GM15510 (cell line): Measurements from ENCODE around the gene METTL1.

ENCODE experiments used
- POLR2A ChIP-seq: IDR thresholded peaks from 3 replicates; pipeline ENCODE4 v1.6.1; 2011; ENCODE audit warnings: borderline replicate concordance; ENCODE audit not compliant: insufficient read length; ENCODE audit errors: extremely low read depth

METTL1 gene

DNA sequence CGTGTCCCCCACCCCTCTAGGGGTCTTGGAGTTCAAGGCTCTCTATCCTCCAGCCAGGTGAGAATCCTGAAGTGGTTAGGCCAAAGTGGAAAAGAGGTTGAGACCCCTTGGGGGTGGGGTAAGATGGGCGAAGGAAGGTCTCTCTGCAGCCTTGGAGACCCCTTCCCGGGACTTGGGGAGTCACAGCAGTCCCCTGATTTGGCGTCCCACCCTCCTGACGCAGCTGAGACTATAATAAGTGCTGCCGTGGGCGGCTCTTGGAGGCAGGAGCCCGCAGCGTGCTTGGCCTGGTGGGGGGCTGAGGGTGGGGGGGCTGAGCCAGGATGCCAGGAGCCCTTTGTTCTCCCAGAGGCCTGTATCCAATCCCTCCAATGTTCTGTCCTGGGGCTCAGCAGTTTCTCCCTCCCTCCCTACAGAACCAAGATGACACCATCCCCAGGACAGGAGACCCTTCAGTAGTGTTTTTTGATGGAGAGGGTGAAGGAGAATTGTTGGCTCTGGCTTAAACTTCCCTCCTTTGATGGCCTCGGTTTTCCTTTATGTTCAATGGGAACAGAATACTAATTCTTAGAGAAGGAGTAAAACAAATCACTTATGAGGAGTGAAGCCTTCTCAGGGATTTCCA lies 31.9 kb downstream of the METTL1 start:
- TF ChIP-seq POLR2A: no peak

DNA sequence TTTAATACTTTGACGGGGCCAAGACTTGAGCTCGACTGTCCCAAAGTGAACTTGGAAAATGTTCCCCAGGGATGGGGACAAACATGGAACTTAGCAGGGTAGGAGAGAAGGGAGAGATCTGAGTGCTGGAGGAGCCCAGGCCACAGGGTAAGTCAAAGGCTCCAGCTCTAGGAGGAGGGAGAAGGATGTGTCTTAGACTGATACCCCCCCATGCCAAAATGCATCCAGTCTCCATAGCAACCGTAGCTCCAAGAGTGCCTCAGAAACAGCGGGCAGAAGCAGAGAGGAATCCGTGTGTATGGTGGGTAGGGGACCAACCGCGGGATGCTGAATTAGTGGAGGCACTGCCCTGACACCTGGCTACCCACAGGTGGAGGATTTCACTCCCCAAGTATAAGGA lies 32.5 kb downstream of the METTL1 start:
- TF ChIP-seq POLR2A: no peak

DNA sequence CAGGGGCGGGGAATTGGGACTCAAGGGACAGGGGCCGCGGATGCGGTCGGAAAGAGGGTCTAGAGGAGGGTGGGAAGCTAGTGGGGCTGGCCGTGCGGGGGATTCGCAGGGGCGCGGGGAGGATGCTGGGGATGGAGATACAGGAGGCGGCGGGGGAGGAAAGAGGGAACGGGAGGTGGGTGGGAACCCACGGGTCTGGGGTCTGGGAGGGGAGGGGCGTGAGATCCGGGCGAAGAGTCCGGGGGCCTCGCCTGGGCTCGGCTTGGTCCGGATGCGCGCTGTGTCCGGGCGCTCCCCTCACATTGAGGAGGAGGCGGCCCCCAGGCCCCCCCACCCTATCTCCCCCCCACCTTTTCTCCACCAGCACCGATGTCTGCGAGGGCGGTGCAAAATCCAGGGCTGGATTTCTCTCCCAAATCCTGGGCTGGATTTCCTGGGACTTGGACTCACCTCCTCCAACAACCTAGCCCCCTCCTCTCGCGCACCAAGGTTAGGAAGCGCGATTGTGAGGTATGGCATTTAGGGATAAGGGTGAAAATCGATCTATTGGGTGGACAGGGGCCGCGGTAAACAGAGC lies 33.2 kb downstream of the METTL1 start, which contains the start of gene AGAP2:
Gene AGAP2 (minus strand): TSS at position 82 of the 577 bp plus-strand sequence. CDS start 496 bp downstream, outside the sequence.
- no peak for TF ChIP-seq POLR2A

DNA sequence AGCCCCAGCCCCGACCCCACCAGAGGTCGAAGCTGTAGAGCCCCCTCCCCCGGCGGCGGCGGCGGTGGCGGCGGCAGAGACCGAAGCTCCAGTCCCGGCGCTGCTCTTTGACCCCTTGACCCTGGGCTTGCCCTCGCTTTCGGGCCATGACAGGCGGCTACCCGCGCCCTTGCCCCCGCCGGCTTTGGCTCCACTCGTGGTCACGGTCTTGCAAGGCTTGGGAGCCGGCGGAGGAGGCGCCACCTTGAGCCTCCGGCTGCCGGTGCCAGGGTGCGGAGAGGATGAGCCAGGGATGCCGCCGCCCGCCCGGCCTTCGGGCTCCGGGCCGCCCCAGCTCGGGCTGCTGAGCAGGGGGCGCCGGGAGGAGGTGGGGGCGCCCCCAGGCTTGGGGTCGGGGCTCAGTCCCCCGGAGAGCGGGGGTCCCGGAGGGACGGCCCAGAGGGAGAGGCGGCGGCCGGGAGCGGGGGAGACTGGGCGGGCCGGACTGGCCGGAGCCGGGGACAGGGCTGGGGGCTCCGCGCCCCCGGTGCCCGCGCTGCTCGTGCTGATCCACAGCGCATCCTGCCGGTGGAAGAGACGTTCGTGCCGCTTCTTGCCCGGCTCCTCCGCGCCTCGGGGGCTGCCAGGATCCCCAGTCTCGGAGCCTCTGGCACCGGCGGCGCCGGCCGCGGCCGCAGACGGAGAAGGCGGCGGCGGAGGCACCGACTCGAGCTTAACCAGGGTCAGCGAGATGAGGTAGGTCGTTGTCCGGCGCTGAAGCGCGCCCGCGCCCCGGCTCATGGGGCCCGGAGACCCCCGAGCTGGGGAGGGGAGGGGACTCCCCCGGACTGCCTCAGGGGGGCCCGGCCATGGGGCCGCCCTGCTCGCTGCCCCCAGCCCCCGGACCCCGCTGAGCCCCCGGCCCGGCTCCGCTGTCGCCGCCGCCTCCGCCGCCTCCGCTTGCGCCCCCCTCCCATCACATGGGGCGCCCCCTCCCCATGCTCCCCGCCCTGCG lies 34.1 kb downstream of the METTL1 start:
- no peak for TF ChIP-seq POLR2A

DNA sequence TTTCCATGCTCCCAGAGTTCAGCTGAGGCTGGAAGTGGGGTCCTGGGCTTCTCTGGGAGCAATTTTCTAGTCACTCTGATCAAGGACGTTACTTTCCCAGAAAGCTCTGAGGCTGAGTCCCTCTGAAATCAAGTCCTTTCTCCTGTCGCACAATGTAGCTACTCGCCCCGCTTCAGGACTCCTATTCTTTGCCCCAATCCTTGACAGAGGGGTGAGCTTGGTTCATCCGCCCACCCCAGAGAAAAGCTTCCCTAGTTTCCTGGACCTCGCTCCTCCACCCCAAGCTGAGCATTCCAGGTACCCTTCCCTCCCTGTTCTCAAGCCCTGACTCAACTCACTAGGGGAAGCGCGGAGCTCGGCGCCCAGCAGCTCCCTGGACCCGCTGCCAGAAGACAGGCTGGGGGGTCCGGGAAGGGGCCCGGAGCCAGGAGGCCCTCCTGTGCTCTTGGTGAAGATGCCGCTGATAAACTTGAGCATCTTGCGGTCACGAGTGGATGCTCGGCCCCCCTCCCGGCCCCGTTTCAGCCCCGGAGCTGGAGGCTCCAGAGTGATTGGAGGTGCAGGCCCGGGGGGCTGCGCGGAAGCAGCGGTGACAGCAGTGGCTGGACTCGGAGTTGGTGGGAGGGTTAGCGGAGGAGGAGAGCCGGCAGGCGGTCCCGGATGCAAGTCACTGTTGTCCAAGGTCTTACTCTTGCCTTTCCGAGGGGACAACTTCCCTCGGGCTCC lies 35.0 kb downstream of the METTL1 start:
- no peak for TF ChIP-seq POLR2A

DNA sequence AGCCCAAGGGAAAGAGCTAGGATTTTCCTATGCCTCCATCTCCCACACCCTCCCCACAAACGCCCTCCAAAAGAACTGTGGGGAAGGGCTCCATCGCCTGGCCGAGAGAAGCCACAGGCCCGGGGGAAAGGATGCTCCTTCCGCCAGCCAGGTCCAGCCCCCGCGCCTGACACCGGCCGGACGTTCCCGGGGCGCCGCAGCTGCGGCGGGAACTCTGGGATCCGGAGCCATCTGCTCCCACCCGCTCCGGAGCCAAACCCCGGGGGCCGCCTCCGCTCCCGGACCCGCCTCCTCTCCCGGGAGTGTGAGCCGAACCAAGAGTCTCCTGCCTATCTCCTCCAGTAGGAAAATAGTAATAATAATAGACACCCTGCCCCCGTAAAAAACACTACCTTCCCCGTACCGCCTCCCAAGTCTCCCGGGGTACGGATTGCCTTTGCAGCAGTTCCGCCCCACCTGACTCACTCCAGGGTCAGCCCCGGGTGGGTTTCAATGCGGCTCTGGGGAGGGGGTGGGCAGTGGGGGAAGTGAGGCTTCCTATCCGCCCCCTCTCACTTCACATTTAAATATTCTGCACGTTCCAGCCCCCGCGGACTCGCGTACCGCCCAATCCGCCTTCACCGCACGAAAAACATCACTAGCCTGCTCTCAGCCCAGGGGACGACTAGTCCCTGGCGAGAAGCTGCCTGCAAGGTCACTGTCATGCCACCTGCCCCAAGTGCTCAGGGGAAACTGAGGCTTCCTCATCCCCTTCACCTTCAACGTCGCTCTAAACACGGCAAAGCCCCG lies 35.8 kb downstream of the METTL1 start:
- no peak for TF ChIP-seq POLR2A

DNA sequence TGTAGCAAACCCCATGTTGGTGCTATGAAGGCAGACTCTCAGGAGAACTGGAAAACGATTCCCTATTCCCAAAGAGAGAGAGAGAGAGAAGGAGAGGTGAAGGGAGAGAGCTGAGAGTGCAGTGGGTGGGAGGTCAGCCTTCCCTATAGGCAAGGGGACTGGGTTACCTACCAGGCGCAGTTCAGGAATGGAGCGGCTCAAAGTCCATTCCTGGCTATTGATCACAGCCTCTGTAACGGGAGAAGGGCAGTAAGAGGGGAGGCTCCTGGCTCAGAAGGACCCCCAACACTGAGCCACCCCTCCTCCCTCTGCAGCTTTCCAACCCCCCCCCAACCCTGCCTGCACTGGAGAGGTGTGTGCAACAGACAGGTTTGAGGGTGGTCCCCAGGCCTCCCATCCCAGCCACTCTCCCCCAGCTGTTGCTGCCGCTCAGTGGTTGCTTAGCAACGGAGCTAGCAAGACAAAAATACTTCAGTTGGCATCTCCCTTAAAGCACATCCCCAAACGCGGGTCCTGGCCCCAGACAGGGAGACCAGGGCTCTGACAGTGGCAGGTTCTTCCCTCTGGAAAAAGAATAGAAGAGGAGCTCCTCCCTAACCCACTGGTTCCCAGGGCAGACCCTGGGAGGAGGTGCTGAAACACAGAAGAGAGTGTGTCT lies 36.6 kb downstream of the METTL1 start:
- no peak for TF ChIP-seq POLR2A

DNA sequence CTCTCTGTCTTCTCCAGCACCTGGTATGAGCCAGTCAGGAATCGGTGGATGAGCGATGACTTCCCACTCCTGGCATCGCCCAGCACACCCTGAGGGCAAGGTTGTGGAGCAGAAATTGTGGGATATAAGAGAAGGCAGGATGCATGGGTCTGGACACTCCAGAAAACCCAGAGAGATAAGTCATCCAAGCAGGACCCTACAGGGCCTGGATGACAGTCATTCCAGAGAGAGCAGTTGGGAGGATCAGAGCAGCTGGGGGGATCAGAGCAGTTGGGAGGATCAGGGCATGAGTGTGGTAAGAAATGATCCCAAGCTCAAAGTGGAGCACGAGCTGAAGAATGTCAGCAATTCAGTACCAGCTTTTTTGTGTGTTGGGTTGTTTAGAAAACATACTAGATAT lies 37.3 kb downstream of the METTL1 start:
- no peak for TF ChIP-seq POLR2A

DNA sequence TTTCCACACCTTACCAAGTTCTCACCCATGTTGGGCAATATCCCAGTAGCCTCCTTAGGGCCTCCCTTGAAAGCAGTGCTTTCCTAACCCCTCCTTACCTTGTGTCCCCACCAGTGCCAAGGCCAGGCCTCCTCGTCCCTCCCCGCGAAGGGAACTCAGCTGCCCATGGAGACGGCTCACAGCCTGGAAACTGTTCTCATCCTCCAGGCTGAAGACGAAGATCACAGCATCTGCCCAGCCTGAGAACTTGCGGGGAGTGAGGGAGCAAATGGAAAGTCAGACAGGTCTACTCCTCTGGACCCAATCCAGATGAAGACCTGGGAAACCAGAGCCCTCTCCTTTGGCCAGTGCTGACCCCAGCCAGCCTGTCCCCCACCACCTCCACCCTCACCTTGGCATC lies 38.0 kb downstream of the METTL1 start:
- TF ChIP-seq POLR2A: no peak

DNA sequence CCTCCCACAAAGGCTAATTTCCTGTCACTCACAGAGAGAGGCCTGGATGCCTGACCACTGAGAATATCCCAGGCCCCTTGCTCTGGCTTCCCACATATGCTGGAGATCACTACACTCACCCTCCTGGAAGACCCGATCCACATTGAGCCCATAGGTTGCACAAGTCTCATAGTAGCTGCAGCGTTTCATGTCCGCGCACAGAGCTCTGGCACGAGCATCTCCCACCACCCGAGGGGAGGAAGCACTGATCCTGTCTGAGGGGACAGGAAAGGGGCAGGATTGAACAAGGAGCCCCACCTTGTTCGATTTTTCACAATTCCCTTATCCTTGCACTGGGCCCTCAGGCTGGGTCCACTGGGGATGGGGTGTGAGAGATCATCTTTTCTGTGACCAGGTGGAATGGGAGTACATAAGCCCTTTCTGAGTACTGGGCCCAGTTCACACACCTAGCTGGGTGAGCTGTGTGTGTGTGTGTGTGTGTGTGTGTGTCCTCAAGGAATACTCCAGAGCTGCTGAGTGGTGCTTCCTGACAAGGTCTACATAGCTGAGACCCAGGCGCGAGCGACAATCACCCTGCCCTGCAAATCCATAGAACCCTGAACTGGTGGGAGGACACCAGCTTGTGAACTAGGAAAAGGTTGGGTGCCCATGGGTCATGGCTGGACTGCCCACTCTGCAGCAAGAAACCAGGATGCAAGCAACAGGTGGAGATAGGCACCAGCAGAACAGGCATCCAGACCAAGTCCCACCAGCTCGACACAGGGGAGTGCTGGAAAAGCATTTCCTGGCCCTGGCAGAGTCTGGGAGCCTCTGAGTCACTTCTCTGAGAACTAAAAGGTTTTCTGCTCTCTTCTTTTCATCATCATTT lies 38.9 kb downstream of the METTL1 start:
- no peak for TF ChIP-seq POLR2A

DNA sequence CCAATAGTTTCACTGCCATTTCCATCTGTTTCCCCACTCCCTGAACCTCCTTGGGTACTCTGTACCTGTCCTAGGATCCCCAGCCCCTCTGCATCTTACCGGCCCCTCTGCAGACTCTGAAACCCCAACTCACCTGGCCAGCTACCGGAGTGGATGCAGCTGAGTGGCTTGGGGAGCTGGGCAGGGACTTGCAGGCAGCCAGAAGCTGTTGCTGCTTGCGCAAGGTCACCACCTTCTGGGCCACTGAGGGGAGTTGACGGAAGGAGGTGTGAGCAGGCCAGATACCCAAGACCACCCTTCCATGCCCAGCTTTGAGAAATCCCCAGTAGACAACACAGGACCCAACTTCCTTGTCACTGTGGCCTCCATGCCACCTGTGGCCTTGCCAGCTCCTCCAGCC lies 39.6 kb downstream of the METTL1 start:
- TF ChIP-seq POLR2A: no peak

DNA sequence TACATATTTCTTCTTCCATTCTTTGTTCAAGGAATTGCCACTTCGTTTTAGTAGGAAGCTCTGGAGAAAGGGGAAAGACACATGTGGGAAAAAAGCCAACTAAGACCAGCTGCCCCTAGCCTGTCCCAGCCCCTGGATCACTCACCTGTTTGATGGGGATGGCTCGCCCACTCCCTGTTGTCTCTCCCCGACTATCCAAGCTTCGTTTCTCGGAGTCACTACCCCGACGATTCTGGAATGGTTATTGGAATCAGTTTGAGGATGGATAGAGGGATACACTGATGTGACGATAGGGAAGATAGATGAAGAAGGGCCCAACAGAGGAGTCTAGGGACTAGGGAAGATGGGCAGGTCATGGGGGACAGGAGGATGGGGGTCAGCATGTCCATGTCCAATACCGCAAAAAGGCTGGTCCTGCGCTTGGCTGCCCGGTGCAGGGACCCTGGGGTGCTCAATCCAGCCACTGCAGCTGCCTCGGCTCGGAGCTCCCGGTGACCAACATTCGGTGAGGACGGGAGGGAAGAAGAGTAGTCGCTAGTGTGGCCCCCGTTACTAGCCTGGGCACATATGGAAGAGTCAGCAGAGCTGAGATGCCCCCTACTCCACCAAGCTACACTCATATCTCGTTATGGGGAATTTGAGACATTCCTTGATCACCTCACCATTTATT lies 40.4 kb downstream of the METTL1 start:
- TF ChIP-seq POLR2A: no peak
